Neural cell (in vitro differentiated cells): Measurements from ENCODE around the gene MUC22. TPM values are rescaled to one million over a fixed set of nuclear protein-coding genes. Genes with fewer than 3 reads are reported as not detected.

Experiments used
- H2AFZ ChIP-seq: fragments of 200-600, 300-800 bp; sonication (generic), shearing (Covaris generic); 2 replicates; pipeline ENCODE4 v1.6.0; 2014; ENCODE audit warnings: low read depth, mild to moderate bottlenecking, antibody characterized with exemption, low read length, moderate library complexity
- H3F3A ChIP-seq: fragments of 200-600 bp; shearing (Covaris generic); 2 replicates; pipeline ENCODE4 v1.6.1; 2016; ENCODE audit warnings: mild to moderate bottlenecking, moderate library complexity, mixed read lengths, antibody characterized with exemption, low read length; ENCODE audit not compliant: insufficient read depth, poor library complexity, severe bottlenecking
- H3K27ac ChIP-seq: fragments of 200-600, 300-800 bp; sonication (generic), shearing (Covaris generic); 2 replicates; pipeline ENCODE4 v1.5.1; 2014; ENCODE audit warnings: mild to moderate bottlenecking, low read length, moderate library complexity
- H3K27me3 ChIP-seq: fragments of 300-800, 200-600 bp; sonication (generic), shearing (Covaris generic); 2 replicates; pipeline ENCODE4 v1.6.0; 2014; ENCODE audit warnings: mild to moderate bottlenecking, low read depth, low read length, moderate library complexity; ENCODE audit not compliant: insufficient read depth
- H3K36me3 ChIP-seq: fragments of 300-800, 200-600 bp; sonication (generic), shearing (Covaris generic); 2 replicates; pipeline ENCODE4 v1.5.1; 2014; ENCODE audit warnings: mild to moderate bottlenecking, antibody characterized with exemption, low read length, moderate library complexity; ENCODE audit not compliant: insufficient read depth
- H3K4me2 ChIP-seq: fragments of 300-800, 200-600 bp; sonication (generic), shearing (Covaris generic); 2 replicates; pipeline ENCODE4 v1.6.0; 2014; ENCODE audit warnings: mild to moderate bottlenecking, low read length
- H3K4me3 ChIP-seq: fragments of 300-800, 200-600 bp; sonication (generic), shearing (Covaris generic); 2 replicates; pipeline ENCODE4 v1.5.1; 2014; ENCODE audit warnings: mild to moderate bottlenecking, low read length, moderate library complexity
- H3K79me2 ChIP-seq: fragments of 200-600 bp; shearing (Covaris generic); replicated peaks from 2 replicates; pipeline ENCODE4 v1.6.0; 2014; ENCODE audit warnings: mild to moderate bottlenecking, low read length, moderate library complexity; ENCODE audit not compliant: insufficient read depth
- H3K9ac ChIP-seq: fragments of 300-800, 200-600 bp; sonication (generic), shearing (Covaris generic); 2 replicates; pipeline ENCODE4 v1.6.1; 2016; ENCODE audit warnings: mild to moderate bottlenecking, low read length, mixed read lengths
- H3K9me2 ChIP-seq: fragments of 200-600 bp; shearing (Covaris generic); 2 replicates; pipeline ENCODE4 v1.6.1; 2016; ENCODE audit warnings: mild to moderate bottlenecking, low read length, mixed read lengths; ENCODE audit not compliant: insufficient read depth
- H3K9me3 ChIP-seq: fragments of 200-600, 300-800 bp; sonication (generic), shearing (Covaris generic); 2 replicates; pipeline ENCODE4 v1.6.1; 2016; ENCODE audit warnings: mild to moderate bottlenecking, mixed run types, low read length, moderate library complexity, mixed read lengths
- H4K20me1 ChIP-seq: fragments of 200-600 bp; shearing (Covaris generic); 2 replicates; pipeline ENCODE4 v1.6.1; 2016; ENCODE audit warnings: mild to moderate bottlenecking, mixed run types; ENCODE audit not compliant: insufficient read depth
- CTCF ChIP-seq: fragments of 450-650 bp; IDR thresholded peaks from 2 replicates; pipeline ENCODE4 v1.5.1; 2014; ENCODE audit warnings: antibody characterized with exemption, mild to moderate bottlenecking, moderate library complexity; ENCODE audit not compliant: poor library complexity, severe bottlenecking
- EP300 ChIP-seq: fragments of 450-650 bp; conservative IDR thresholded peaks from 2 replicates; pipeline ENCODE4 v1.6.1; 2014; ENCODE audit warnings: antibody characterized with exemption, mild to moderate bottlenecking, moderate library complexity; ENCODE audit not compliant: poor library complexity, severe bottlenecking
- EZH2 ChIP-seq: fragments of 200-600, 300-800 bp; shearing (Covaris generic), sonication (generic); IDR thresholded peaks from 2 replicates; pipeline ENCODE4 v1.6.1; 2014; ENCODE audit warnings: antibody characterized with exemption, low read length, borderline replicate concordance, mild to moderate bottlenecking; ENCODE audit not compliant: insufficient read depth, poor library complexity, severe bottlenecking
- MXI1 ChIP-seq: fragments of 450-650 bp; conservative IDR thresholded peaks from 2 replicates; pipeline ENCODE4 v1.6.1; 2014; ENCODE audit warnings: antibody characterized with exemption, mild to moderate bottlenecking; ENCODE audit not compliant: poor library complexity, severe bottlenecking
- POLR2AphosphoS5 ChIP-seq: IDR thresholded peaks from 2 replicates; pipeline ENCODE4 v1.6.1; 2012
- RAD21 ChIP-seq: fragments of 450-650 bp; conservative IDR thresholded peaks from 2 replicates; pipeline ENCODE4 v1.6.1; 2014; ENCODE audit warnings: antibody characterized with exemption, mild to moderate bottlenecking, moderate library complexity
- REST ChIP-seq: IDR thresholded peaks from 2 replicates; pipeline ENCODE4 v1.6.1; 2012; ENCODE audit warnings: borderline replicate concordance
- SMC3 ChIP-seq: fragments of 450-650 bp; conservative IDR thresholded peaks from 2 replicates; pipeline ENCODE4 v1.6.1; 2014; ENCODE audit warnings: antibody characterized with exemption, mild to moderate bottlenecking, moderate library complexity; ENCODE audit not compliant: poor library complexity
- TAF1 ChIP-seq: IDR thresholded peaks from 2 replicates; pipeline ENCODE4 v1.6.1; 2012; ENCODE audit warnings: low read depth
- polyA plus RNA-seq: library from polyadenylated mRNA; depleted of rRNA; stranded (reverse); fragments of >200 nt; gene quantifications from 2 replicates; pipeline ENCODE4 v1.2.3, GENCODE V29; 2014
- small RNA-seq, 3 experiments: library from RNA; depleted of rRNA; stranded (forward); fragments of <200 nt; gene quantifications; one replicate each; pipeline ENCODE3, GENCODE V24; 2012

MUC22 gene
- polyA plus RNA-seq, 1 donor from 2014 or later, result not detected

GRCh38 chr6:31083742-31084354 is 73.6 kb downstream of the MUC22 start:
- Histone ChIP-seq H4K20me1 (no peaks in the 10 kb centered on the region), H3K27ac (no peak overlapping the region), H3K27me3 (no peaks in the 10 kb centered on the region), H3K9ac (no peak overlapping the region), H3K9me2 (no peaks in the 10 kb centered on the region), H3K36me3 (no peaks in the 10 kb centered on the region), H3K4me2 (no peak overlapping the region), H3K9me3 (no peaks in the 10 kb centered on the region), H3F3A (no peaks in the 10 kb centered on the region), H2AFZ (no peak overlapping the region), H3K4me3 (no peak overlapping the region), H3K79me2 (no peaks in the 10 kb centered on the region)
- no peak for TF ChIP-seq EZH2
- TF ChIP-seq EP300, result no peak
- no peak for TF ChIP-seq POLR2AphosphoS5
- no peak for TF ChIP-seq CTCF
- no peak for TF ChIP-seq RAD21
- TF ChIP-seq REST, result no peak
- no peak for TF ChIP-seq SMC3
- TF ChIP-seq TAF1, result no peak
- TF ChIP-seq MXI1, result no peak

Small RNA genes lying within 50 kb of the gene (small RNA-seq; reads per million reads assigned to genes)
- gene RNU6-1133P, result 0 to 0.16 (median 0.03) reads per million in 3 experiments

Other genes with a start within 250 kb of the MUC22 start
- 196 and 250 TPM in 2 replicates for gene DDR1, start 126.0 kb upstream of the MUC22 start, polyA plus RNA-seq
- 87.7 and 101 TPM in 2 replicates for gene GTF2H4, start 102.3 kb upstream of the MUC22 start, polyA plus RNA-seq
- gene VARS2, start 96.2 kb upstream of the MUC22 start, polyA plus RNA-seq, result 93.4 and 125 TPM in 2 replicates
- gene SFTA2, start 78.3 kb upstream of the MUC22 start, polyA plus RNA-seq, result not detected in 2 replicates
- gene MUCL3, start 69.5 kb upstream of the MUC22 start, polyA plus RNA-seq, result not detected in 2 replicates
- not detected in 2 replicates for gene MUC21, start 26.8 kb upstream of the MUC22 start, polyA plus RNA-seq
- gene C6orf15, start 102.1 kb downstream of the MUC22 start, polyA plus RNA-seq, result not detected in 2 replicates
- not detected in 2 replicates for gene PSORS1C1, start 104.3 kb downstream of the MUC22 start, polyA plus RNA-seq
- not detected in 2 replicates for gene CDSN, start 110.0 kb downstream of the MUC22 start, polyA plus RNA-seq
- gene PSORS1C2, start 128.6 kb downstream of the MUC22 start, polyA plus RNA-seq, result not detected in 2 replicates
- gene CCHCR1, start 147.3 kb downstream of the MUC22 start, polyA plus RNA-seq, result 19.5 and 19.7 TPM in 2 replicates
- 2.5 and 3.6 TPM in 2 replicates for gene TCF19, start 148.1 kb downstream of the MUC22 start, polyA plus RNA-seq
- gene POU5F1, start 160.2 kb downstream of the MUC22 start, polyA plus RNA-seq, result not detected in 2 replicates